ENCODE measurements around the gene TP53AIP1. TPM values are rescaled to one million over a fixed set of nuclear protein-coding genes. Genes with fewer than 3 reads are reported as not detected.

The TP53AIP1 gene
- total and polyA plus RNA-seq, 2 experiments from 2014 or later: 0.07 TPM; not detected in 1

DNA sequence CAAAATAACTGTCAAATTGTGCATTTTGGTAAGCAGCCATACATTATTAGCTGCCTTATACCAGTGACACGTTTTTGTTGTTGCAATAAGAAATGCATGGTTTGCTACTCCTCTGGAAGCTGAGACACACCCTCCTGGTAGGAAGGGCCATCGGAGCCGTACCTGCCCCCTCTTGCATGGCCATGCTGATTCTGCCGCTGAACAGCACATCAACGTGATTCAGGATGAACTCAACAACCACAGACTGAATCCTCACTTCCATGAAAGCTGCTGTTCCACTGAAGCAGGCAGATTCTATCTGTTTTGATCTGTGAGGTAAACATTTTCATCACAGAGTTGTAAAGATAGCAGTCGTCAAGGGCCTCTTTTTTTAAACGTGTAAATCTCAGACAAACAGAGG lies 38.6 kb upstream of the TP53AIP1 start:
- Histone ChIP-seq H4K20me1 (replicated peaks; ENCODE audit: insufficient read depth) (peaks cover 5% of the 10 kb centered on the region; the same call in 1 of the 2 replicates), H3K27me3 (ENCODE audit: insufficient read depth) (no peaks in the 10 kb centered on the region), H3K27ac (ENCODE audit: low read depth) (no peak overlapping the region), H3K79me2 (replicated peaks; ENCODE audit: insufficient read depth) (no peaks in the 10 kb centered on the region), H3K36me3 (ENCODE audit: insufficient read depth) (no peaks in the 10 kb centered on the region), H3K9me2 (ENCODE audit: insufficient read depth) (no peaks in the 10 kb centered on the region), H2AFZ (no peak overlapping the region), H3F3A (replicated peaks; ENCODE audit: low read depth) (no peaks in the 10 kb centered on the region), H3K4me1 (ENCODE audit: insufficient read depth) (no peaks in the 10 kb centered on the region), H3K4me2 (no peak overlapping the region), H3K4me3 (no peak overlapping the region)
- H3K9me3 Mint-ChIP-seq: no peaks in the 10 kb centered on the region
- no peaks in the 10 kb centered on the region for H3K4me1 Mint-ChIP-seq
- TF ChIP-seq STAT1 (IDR thresholded peaks at IDR 0.05; ENCODE audit: unreplicated experiment): no peak
- H3K4me3 Mint-ChIP-seq: no peak overlapping the region
- H3K27me3 Mint-ChIP-seq (ENCODE audit: insufficient read depth, low read depth, poor library complexity): no peaks in the 10 kb centered on the region
- DNase-seq (ENCODE audit: low spot score) (no peak), ATAC-seq (no peak)
- peaks cover 6% of the 10 kb centered on the region; the same call in 2 of the 3 replicates for H3K36me3 Mint-ChIP-seq (ENCODE audit: low read depth)
- H3K27ac Mint-ChIP-seq: no peak overlapping the region

DNA sequence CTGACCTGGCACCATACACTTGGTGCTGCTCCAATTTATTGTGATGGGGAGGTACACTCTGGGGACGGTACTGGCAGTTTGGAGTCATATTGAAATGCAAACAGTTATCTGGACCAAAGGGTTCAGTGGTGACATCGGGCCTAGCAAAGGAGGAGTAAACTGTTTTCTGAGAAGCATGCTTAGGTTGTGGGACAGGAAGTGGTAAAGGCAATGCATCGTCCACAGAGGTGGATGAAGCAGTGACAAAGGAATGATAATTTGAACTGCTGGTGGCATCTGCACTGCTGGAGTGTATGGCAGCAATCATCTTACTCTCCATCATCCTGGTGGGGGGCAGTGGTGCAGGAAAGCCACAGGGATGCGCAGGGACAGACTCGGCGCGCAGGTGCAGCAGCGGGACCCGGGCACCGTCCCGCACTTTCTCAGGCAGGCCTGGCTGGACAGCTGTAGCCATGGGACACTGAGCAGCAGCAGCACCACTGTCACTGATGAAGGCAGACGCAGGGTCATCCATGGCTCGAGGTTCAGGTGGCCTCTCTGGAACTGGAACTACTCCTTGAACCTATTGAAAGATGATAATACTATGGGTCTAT lies 28.0 kb upstream of the TP53AIP1 start:
- H3K27ac Mint-ChIP-seq: no peak overlapping the region
- no peak overlapping the region for H3K4me2 ChIP-seq
- TF ChIP-seq, protein P1, sequence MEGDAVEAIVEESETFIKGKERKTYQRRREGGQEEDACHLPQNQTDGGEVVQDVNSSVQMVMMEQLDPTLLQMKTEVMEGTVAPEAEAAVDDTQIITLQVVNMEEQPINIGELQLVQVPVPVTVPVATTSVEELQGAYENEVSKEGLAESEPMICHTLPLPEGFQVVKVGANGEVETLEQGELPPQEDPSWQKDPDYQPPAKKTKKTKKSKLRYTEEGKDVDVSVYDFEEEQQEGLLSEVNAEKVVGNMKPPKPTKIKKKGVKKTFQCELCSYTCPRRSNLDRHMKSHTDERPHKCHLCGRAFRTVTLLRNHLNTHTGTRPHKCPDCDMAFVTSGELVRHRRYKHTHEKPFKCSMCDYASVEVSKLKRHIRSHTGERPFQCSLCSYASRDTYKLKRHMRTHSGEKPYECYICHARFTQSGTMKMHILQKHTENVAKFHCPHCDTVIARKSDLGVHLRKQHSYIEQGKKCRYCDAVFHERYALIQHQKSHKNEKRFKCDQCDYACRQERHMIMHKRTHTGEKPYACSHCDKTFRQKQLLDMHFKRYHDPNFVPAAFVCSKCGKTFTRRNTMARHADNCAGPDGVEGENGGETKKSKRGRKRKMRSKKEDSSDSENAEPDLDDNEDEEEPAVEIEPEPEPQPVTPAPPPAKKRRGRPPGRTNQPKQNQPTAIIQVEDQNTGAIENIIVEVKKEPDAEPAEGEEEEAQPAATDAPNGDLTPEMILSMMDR (conservative IDR thresholded peaks at IDR 0.05; ENCODE audit: low read depth in 2 of 2): no peak
- TF ChIP-seq CREB1 (CRISPR knock-in tag; IDR thresholded peaks at IDR 0.05; ENCODE audit: low read depth) (no peak), STAT1 (IDR thresholded peaks at IDR 0.05; ENCODE audit: unreplicated experiment) (no peak), EZH2 (IDR thresholded peaks at IDR 0.05; ENCODE audit: low read depth, unreplicated experiment) (no peak), JUNB (IDR thresholded peaks at IDR 0.05; ENCODE audit: unreplicated experiment) (no peak), ZNF331 (CRISPR knock-in tag; IDR thresholded peaks at IDR 0.05; ENCODE audit: low read depth) (no peak), EZH2phosphoT487 (IDR thresholded peaks at IDR 0.05; ENCODE audit: unreplicated experiment) (no peak), NANOG (IDR thresholded peaks at IDR 0.05; ENCODE audit: borderline replicate concordance) (no peak), POLR2AphosphoS5 (IDR thresholded peaks at IDR 0.05; ENCODE audit: low read depth) (no peak)
- TF ChIP-seq, protein P2, sequence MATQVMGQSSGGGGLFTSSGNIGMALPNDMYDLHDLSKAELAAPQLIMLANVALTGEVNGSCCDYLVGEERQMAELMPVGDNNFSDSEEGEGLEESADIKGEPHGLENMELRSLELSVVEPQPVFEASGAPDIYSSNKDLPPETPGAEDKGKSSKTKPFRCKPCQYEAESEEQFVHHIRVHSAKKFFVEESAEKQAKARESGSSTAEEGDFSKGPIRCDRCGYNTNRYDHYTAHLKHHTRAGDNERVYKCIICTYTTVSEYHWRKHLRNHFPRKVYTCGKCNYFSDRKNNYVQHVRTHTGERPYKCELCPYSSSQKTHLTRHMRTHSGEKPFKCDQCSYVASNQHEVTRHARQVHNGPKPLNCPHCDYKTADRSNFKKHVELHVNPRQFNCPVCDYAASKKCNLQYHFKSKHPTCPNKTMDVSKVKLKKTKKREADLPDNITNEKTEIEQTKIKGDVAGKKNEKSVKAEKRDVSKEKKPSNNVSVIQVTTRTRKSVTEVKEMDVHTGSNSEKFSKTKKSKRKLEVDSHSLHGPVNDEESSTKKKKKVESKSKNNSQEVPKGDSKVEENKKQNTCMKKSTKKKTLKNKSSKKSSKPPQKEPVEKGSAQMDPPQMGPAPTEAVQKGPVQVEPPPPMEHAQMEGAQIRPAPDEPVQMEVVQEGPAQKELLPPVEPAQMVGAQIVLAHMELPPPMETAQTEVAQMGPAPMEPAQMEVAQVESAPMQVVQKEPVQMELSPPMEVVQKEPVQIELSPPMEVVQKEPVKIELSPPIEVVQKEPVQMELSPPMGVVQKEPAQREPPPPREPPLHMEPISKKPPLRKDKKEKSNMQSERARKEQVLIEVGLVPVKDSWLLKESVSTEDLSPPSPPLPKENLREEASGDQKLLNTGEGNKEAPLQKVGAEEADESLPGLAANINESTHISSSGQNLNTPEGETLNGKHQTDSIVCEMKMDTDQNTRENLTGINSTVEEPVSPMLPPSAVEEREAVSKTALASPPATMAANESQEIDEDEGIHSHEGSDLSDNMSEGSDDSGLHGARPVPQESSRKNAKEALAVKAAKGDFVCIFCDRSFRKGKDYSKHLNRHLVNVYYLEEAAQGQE (IDR thresholded peaks at IDR 0.05; ENCODE audit: unreplicated experiment): no peak
- TF ChIP-seq, protein P3, sequence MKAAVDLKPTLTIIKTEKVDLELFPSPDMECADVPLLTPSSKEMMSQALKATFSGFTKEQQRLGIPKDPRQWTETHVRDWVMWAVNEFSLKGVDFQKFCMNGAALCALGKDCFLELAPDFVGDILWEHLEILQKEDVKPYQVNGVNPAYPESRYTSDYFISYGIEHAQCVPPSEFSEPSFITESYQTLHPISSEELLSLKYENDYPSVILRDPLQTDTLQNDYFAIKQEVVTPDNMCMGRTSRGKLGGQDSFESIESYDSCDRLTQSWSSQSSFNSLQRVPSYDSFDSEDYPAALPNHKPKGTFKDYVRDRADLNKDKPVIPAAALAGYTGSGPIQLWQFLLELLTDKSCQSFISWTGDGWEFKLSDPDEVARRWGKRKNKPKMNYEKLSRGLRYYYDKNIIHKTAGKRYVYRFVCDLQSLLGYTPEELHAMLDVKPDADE (IDR thresholded peaks at IDR 0.05): no peak

More for the DNA sequence above, 28.0 kb upstream of the TP53AIP1 start:
- H3K36me3 Mint-ChIP-seq (ENCODE audit: low read depth): peaks cover 21% of the 10 kb centered on the region; the same call in 2 of the 3 replicates
- H3K27me3 Mint-ChIP-seq (ENCODE audit: insufficient read depth, low read depth, poor library complexity): no peaks in the 10 kb centered on the region
- no peaks in the 10 kb centered on the region for H3K79me2 ChIP-seq (replicated peaks; ENCODE audit: insufficient read depth)
- H3K4me1 Mint-ChIP-seq: no peaks in the 10 kb centered on the region
- H3K4me3 ChIP-seq: no peak overlapping the region
- DNase-seq (ENCODE audit: low spot score) (no peak), ATAC-seq (no peak)
- H3K4me3 Mint-ChIP-seq: no peak overlapping the region
- H2AFZ ChIP-seq: no peak overlapping the region
- H3K4me1 ChIP-seq (ENCODE audit: insufficient read depth): no peaks in the 10 kb centered on the region
- H3K27me3 ChIP-seq (ENCODE audit: insufficient read depth): no peaks in the 10 kb centered on the region
- no peaks in the 10 kb centered on the region for H4K20me1 ChIP-seq (replicated peaks; ENCODE audit: insufficient read depth)
- peaks cover 4% of the 10 kb centered on the region; the same call in 1 of the 2 replicates for H3K36me3 ChIP-seq (ENCODE audit: insufficient read depth)
- no peaks in the 10 kb centered on the region for H3K9me2 ChIP-seq (ENCODE audit: insufficient read depth)
- H3K9me3 Mint-ChIP-seq: no peaks in the 10 kb centered on the region
- H3K27ac ChIP-seq (ENCODE audit: low read depth): no peak overlapping the region
- no peaks in the 10 kb centered on the region for H3F3A ChIP-seq (replicated peaks; ENCODE audit: low read depth)

All from GM23338 (cell line).